K562 (cell line): ENCODE data around the gene SETDB2. TPM values are rescaled to one million over a fixed set of nuclear protein-coding genes. Genes with fewer than 3 reads are reported as not detected.

Experiments
- ARNT ChIP-seq, 2 experiments: fragments of 450-650 bp; IDR thresholded peaks; 2 replicates each; pipeline ENCODE4 v1.6.1; 2016; ENCODE audit warnings: mild to moderate bottlenecking in 1 of 2
- ATF1 ChIP-seq, 2 experiments: fragments of 450-650 bp in 1 of 2; IDR thresholded peaks; 2 replicates each; pipeline ENCODE4 v1.6.1; 2016; ENCODE audit warnings: missing compliant biosample characterization in 1 of 2, missing genetic modification characterization in 1 of 2
- CC2D1A ChIP-seq: fragments of 450-650 bp; IDR thresholded peaks from 2 replicates; pipeline ENCODE4 v1.6.1; 2017; ENCODE audit warnings: mild to moderate bottlenecking
- CREM ChIP-seq: IDR thresholded peaks from 2 replicates; pipeline ENCODE4 v1.6.1; 2014; ENCODE audit warnings: antibody characterized with exemption, low read depth
- ESRRA ChIP-seq: fragments of 450-650 bp; IDR thresholded peaks from 2 replicates; pipeline ENCODE4 v1.6.1; 2014; ENCODE audit warnings: low read depth, mild to moderate bottlenecking, moderate library complexity, borderline replicate concordance
- ETV5 ChIP-seq: sonication (generic); formaldehyde crosslinking; IDR thresholded peaks from 2 replicates; pipeline ENCODE4 v1.4.0; 2020; ENCODE audit warnings: low read depth, mild to moderate bottlenecking, missing genetic modification reagents
- FOXK2 ChIP-seq, 2 experiments: fragments of 450-650 bp; IDR thresholded peaks in 1 of 2; conservative IDR thresholded peaks in 1 of 2; 2 replicates each; pipeline ENCODE4 v1.6.1; 2016; ENCODE audit warnings: low read depth in 2 of 2, mild to moderate bottlenecking in 1 of 2
- HNRNPLL ChIP-seq: fragments of 200-400 bp; formaldehyde crosslinking; IDR thresholded peaks from 2 replicates; pipeline ENCODE4 v1.6.1; 2017; ENCODE audit warnings: low read length, low read depth, mild to moderate bottlenecking; ENCODE audit not compliant: poor library complexity, severe bottlenecking
- MTA1 ChIP-seq: fragments of 450-650 bp; IDR thresholded peaks from 2 replicates; pipeline ENCODE4 v1.6.1; 2017; ENCODE audit warnings: borderline replicate concordance
- NELFE ChIP-seq: IDR thresholded peaks from 2 replicates; pipeline ENCODE4 v1.6.1; 2011; ENCODE audit warnings: mild to moderate bottlenecking; ENCODE audit not compliant: insufficient read depth, insufficient read length
- NFE2 ChIP-seq: IDR thresholded peaks from 2 replicates; pipeline ENCODE4 v1.6.1; 2014; ENCODE audit warnings: antibody characterized with exemption, low read depth
- SRF ChIP-seq, 2 experiments: fragments of 250-450, 450-650 bp in 1 of 2; sonication (Bioruptor Pico) in 1 of 2; sonication (generic) in 1 of 2; formaldehyde crosslinking; IDR thresholded peaks; 2 replicates each; pipeline versions ENCODE4 v1.5.0 to v1.5.1; 2020 to 2022; ENCODE audit warnings: mild to moderate bottlenecking in 1 of 2, missing genetic modification reagents in 1 of 2
- STAT5A ChIP-seq: IDR thresholded peaks from 2 replicates; pipeline ENCODE4 v1.6.1; 2012; ENCODE audit warnings: low read length, inconsistent platforms, borderline replicate concordance
- ZBTB26 ChIP-seq: fragments of 450-650 bp; formaldehyde crosslinking; IDR thresholded peaks from 2 replicates; pipeline ENCODE4 v1.4.0; 2022; ENCODE audit warnings: missing genetic modification characterization
- ZKSCAN1 ChIP-seq: fragments of 150-350 bp; IDR thresholded peaks from 2 replicates; pipeline ENCODE4 v1.6.1; 2016; ENCODE audit warnings: low read depth, low read length
- ZNF41 ChIP-seq: fragments of 250-450 bp; sonication (Bioruptor Pico); conservative IDR thresholded peaks from 2 replicates; pipeline ENCODE4 v1.4.0; 2020; ENCODE audit warnings: mild to moderate bottlenecking
- polyA plus RNA-seq, 8 experiments: library from polyadenylated mRNA; depleted of rRNA in 4 of 8; stranded (reverse) in 5 of 8; unstranded in 3 of 8; fragments of >200 nt; fragmentation: Nextera tagmentation in 2 of 8; fragmentation: Illumina TruSeq in 1 of 8; extraction: Ambion mirVana in 2 of 8; extraction: Trizol in 1 of 8; gene quantifications; 2 replicates each; pipeline versions ENCODE4 v1.2.1 to v1.2.3, GENCODE V29; 2011 to 2014; ENCODE audit warnings: inconsistent platforms in 1 of 8, missing spikeins in 1 of 8
- total RNA-seq, 7 experiments: library from RNA; depleted of rRNA in 6 of 7; stranded (reverse); fragments of >200 nt in 6 of 7; fragmentation: Illumina TruSeq in 2 of 7; extraction: Trizol in 2 of 7; gene quantifications; 2 replicates each; pipeline versions ENCODE4 v1.2.1 to v1.2.3, GENCODE V29; 2011 to 2021; ENCODE audit warnings: low replicate concordance in 1 of 7
- TF ChIP-seq, protein P1 (sequence below): fragments of 450-650 bp; IDR thresholded peaks from 2 replicates; pipeline ENCODE4 v1.6.1; 2018; ENCODE audit warnings: mild to moderate bottlenecking, low read depth; ENCODE audit not compliant: partially characterized antibody
- TF ChIP-seq, protein P2 (sequence below): sonication (generic); formaldehyde crosslinking; IDR thresholded peaks from 2 replicates; pipeline ENCODE4 v1.9.0; 2022; ENCODE audit warnings: mild to moderate bottlenecking, missing genetic modification reagents
- TF ChIP-seq, protein P3 (sequence below), 2 experiments: fragments of 200-800 bp in 1 of 2; sonication (Bioruptor generic) in 1 of 2; sonication (generic) in 1 of 2; formaldehyde crosslinking in 1 of 2; IDR thresholded peaks in 1 of 2; conservative IDR thresholded peaks in 1 of 2; 2 replicates each; pipeline versions ENCODE4 v1.5.0 to v1.6.1; 2016 to 2020; ENCODE audit warnings: missing compliant biosample characterization in 1 of 2, missing genetic modification characterization in 1 of 2, missing genetic modification reagents in 1 of 2
- TF ChIP-seq, protein P4 (sequence below): fragments of 250-450 bp; sonication (Bioruptor Pico); IDR thresholded peaks from 2 replicates; pipeline ENCODE4 v1.4.0; 2020; ENCODE audit warnings: borderline replicate concordance

Gene SETDB2
- total and polyA plus RNA-seq, 9 of the 15 experiments (the other 6 are each of a cell fraction or from before 2014, with no cell fraction given), result 1.0 to 9.0 (median 6.1) TPM

DNA sequence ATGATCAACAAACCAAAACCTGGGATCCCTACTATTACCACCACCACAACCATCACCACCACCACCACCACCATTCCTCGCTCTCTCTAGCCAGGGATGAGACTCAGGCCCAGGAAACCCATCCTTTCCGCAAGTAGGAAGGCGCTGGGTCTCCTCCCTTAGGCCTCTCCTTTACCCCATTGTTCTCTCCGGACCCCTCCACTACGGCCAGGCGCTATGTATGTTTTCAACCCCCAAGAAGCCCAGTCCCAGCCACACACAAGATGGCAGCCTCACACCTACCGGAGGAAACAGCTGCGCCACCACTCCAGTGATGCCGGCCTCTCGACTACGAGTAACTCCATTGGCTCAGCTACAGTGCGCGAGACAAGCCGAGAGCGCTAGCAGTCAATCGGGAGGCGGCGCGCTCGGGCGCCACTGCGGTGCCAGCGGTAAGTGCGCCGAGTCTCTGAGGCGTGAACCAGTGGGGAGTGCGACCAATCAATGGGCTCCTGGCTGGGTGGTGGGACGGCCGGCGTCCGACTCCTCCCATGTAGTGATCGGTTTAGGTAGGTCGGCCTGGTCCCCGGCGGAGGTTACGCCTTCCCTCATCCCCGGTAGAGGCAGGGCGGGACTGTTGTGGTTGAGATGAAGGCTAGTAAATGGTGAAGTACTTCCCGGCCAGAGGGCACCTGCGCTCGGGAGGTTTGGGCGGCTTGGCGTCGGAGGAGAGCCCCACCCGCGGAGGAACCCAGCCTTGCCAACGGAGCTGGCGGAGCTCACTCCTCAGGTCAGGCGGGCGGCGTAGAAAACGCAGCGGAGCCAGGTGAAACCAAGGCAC is at the start of gene SETDB2, which contains the start of gene CAB39L (continued):
- TF ChIP-seq, protein P1, sequence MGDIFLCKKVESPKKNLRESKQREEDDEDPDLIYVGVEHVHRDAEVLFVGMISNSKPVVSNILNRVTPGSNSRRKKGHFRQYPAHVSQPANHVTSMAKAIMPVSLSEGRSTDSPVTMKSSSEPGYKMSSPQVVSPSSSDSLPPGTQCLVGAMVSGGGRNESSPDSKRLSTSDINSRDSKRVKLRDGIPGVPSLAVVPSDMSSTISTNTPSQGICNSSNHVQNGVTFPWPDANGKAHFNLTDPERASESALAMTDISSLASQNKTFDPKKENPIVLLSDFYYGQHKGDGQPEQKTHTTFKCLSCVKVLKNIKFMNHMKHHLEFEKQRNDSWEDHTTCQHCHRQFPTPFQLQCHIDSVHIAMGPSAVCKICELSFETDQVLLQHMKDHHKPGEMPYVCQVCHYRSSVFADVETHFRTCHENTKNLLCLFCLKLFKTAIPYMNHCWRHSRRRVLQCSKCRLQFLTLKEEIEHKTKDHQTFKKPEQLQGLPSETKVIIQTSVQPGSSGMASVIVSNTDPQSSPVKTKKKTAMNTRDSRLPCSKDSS, result no peak
- TF ChIP-seq, protein P2, sequence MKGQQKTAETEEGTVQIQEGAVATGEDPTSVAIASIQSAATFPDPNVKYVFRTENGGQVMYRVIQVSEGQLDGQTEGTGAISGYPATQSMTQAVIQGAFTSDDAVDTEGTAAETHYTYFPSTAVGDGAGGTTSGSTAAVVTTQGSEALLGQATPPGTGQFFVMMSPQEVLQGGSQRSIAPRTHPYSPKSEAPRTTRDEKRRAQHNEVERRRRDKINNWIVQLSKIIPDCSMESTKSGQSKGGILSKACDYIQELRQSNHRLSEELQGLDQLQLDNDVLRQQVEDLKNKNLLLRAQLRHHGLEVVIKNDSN (CRISPR knock-in tag), result no peak
- TF ChIP-seq ESRRA, result peak; percentile 30; the same call in 1 of the 2 replicates
- TF ChIP-seq, protein P3, sequence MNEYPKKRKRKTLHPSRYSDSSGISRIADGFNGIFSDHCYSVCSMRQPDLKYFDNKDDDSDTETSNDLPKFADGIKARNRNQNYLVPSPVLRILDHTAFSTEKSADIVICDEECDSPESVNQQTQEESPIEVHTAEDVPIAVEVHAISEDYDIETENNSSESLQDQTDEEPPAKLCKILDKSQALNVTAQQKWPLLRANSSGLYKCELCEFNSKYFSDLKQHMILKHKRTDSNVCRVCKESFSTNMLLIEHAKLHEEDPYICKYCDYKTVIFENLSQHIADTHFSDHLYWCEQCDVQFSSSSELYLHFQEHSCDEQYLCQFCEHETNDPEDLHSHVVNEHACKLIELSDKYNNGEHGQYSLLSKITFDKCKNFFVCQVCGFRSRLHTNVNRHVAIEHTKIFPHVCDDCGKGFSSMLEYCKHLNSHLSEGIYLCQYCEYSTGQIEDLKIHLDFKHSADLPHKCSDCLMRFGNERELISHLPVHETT (CRISPR knock-in tag; conservative IDR thresholded peaks at IDR 0.05 in 1 of 2, IDR thresholded peaks at IDR 0.05 in 1 of 2), result peak in 1 of 2 experiments; percentile 72; a peak in 2 of 4 replicates
- TF ChIP-seq ZNF41 (CRISPR knock-in tag), result no peak
- peak; percentile 82; the same call in 1 of the 2 replicates for TF ChIP-seq ZBTB26 (CRISPR knock-in tag)
- TF ChIP-seq MTA1, result 0 out of 2 replicates have a peak, but pooled peaks have one; percentile 33
- no peak for TF ChIP-seq ARNT (IDR thresholded peaks at IDR 0.05)
- peak; percentile 93 for TF ChIP-seq ETV5 (CRISPR knock-in tag)
- 0 out of 4 replicates have a peak, but pooled peaks of 1 of the 2 experiments have one; percentile 29 for TF ChIP-seq SRF (CRISPR knock-in tag; IDR thresholded peaks at IDR 0.05)
- TF ChIP-seq CREM, result peak; percentile 81
- peak; percentile 27 to 45; a peak in 1 of 4 replicates for TF ChIP-seq FOXK2 (conservative IDR thresholded peaks at IDR 0.05 in 1 of 2, IDR thresholded peaks at IDR 0.05 in 1 of 2; ENCODE audit: low read depth in 2 of 2)
- TF ChIP-seq, protein P4, sequence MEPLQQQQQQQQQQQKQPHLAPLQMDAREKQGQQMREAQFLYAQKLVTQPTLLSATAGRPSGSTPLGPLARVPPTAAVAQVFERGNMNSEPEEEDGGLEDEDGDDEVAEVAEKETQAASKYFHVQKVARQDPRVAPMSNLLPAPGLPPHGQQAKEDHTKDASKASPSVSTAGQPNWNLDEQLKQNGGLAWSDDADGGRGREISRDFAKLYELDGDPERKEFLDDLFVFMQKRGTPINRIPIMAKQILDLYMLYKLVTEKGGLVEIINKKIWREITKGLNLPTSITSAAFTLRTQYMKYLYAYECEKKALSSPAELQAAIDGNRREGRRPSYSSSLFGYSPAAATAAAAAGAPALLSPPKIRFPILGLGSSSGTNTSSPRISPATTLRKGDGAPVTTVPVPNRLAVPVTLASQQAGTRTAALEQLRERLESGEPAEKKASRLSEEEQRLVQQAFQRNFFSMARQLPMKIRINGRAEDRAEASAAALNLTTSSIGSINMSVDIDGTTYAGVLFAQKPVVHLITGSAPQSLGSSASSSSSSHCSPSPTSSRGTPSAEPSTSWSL, result no peak
- peak; percentile 98 for TF ChIP-seq HNRNPLL
- TF ChIP-seq NELFE, result no peak
- peak; percentile 32 for TF ChIP-seq NFE2
- TF ChIP-seq STAT5A, result no peak
- no peak for TF ChIP-seq ATF1 (CRISPR knock-in tag; IDR thresholded peaks at IDR 0.05)
- TF ChIP-seq ATF1 (tag; IDR thresholded peaks at IDR 0.05), result peak; percentile 88
- peak; percentile 68; the same call in 1 of the 2 replicates for TF ChIP-seq CC2D1A
- peak; percentile 4; the same call in 1 of the 2 replicates for TF ChIP-seq ZKSCAN1
